GM12892 (cell line): ENCODE measurements around the gene PCYT2.
"Not testable (repeated sequence)": the region's sequence is repeated elsewhere in the genome, so short reads cannot be mapped to it uniquely, and the experiment has no call there.

ENCODE experiments used
- POLR2A ChIP-seq: IDR thresholded peaks from 2 replicates; pipeline ENCODE4 v1.6.1; 2011; ENCODE audit warnings: low read depth, low read length, control low read depth
- POLR2AphosphoS5 ChIP-seq: IDR thresholded peaks from 2 replicates; pipeline ENCODE4 v1.6.1; 2011; ENCODE audit warnings: low read depth, low read length, control low read depth

DNA sequence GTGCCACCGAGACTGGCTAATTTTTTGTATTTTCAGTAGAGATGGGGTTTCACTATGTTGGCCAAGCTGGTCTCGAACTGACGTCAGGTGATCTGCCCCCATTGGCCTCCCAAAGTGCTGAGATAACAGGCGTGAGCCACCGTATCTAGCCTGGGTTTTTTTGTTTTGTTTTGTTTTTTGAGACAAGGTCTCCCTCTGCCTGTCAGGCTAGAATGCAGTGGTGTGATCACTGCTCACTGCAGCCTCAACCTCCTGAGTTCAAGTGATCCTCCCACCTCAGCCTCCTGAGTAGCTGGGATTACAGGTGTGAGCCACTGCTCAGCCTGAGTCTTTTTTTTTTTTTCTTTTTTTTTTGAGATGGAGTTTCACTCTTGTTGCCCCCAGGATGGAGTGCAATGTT lies 42.2 kb upstream of the PCYT2 start:
- not testable (repeated sequence) for TF ChIP-seq POLR2A, POLR2AphosphoS5
